Measurements from ENCODE around the gene MTCH1. TPM values are rescaled to one million over a fixed set of nuclear protein-coding genes. Genes with fewer than 3 reads are reported as not detected.
A peak's percentile ranks its signal among the peaks of the same experiment; 100 is the strongest.

Gene MTCH1
- total RNA-seq, 3 donors from 2014 or later, result 187 to 229 (median 215) TPM

- Histone ChIP-seq H3K36me3 (no peaks in the 10 kb centered on the region), H3K4me3 (peak overlapping the region; percentile 33 to 39 (median 39)), H3K9me3 (no peaks in the 10 kb centered on the region), H3K27me3 (no peaks in the 10 kb centered on the region), H3K27ac (no peak overlapping the region), H3K4me1 (no peaks in the 10 kb centered on the region)
- intact Hi-C loops (cut with DNase I; ENCODE audit: low total_unique reads), result no loop called here
- no peak for DNase-seq (ENCODE audit: low spot score in 2 of 2)
- TF ChIP-seq POLR2A (IDR thresholded peaks at IDR 0.05) (no peak), CTCF (IDR thresholded peaks at IDR 0.05) (no peak), POLR2AphosphoS5 (IDR thresholded peaks at IDR 0.05) (no peak)
These were observed 20.9 kb upstream of the MTCH1 start for GRCh38 chr6:37006793-37007339.

GRCh38 chr6:37005827-37006567 lies 20.0 kb upstream of the MTCH1 start:
- no peak overlapping the region for H3K27ac ChIP-seq

GRCh38 chr6:37005061-37005810 lies 19.2 kb upstream of the MTCH1 start, which contains the start of gene FGD2:
Gene FGD2, plus strand, starts transcription at chr6:37005655. Its CDS starts 163 bp downstream, at chr6:37005818.
- DNase-seq (ENCODE audit: low spot score in 2 of 2), result no peak
- Histone ChIP-seq H3K4me3 (peak within 1 kb of the TSS; percentile 33 to 41 (median 39)), H3K27me3 (no peaks in the 10 kb centered on the region), H3K36me3 (no peaks in the 10 kb centered on the region), H3K9me3 (no peaks in the 10 kb centered on the region), H3K27ac (no peak within 1 kb of the TSS), H3K4me1 (no peaks in the 10 kb centered on the region)
- intact Hi-C loops (cut with DNase I; ENCODE audit: low total_unique reads), result no loop called here
- TF ChIP-seq CTCF (IDR thresholded peaks at IDR 0.05), result no peak
- TF ChIP-seq POLR2AphosphoS5 (IDR thresholded peaks at IDR 0.05), result no peak
- no peak for TF ChIP-seq POLR2A (IDR thresholded peaks at IDR 0.05)

More at GRCh38 chr6:37005827-37006567, 20.0 kb upstream of the MTCH1 start:
- TF ChIP-seq CTCF (IDR thresholded peaks at IDR 0.05) (no peak), POLR2A (IDR thresholded peaks at IDR 0.05) (no peak), POLR2AphosphoS5 (IDR thresholded peaks at IDR 0.05) (no peak)
- no peaks in the 10 kb centered on the region for H3K4me1 ChIP-seq
- no peaks in the 10 kb centered on the region for H3K36me3 ChIP-seq
- no peaks in the 10 kb centered on the region for H3K27me3 ChIP-seq
- H3K4me3 ChIP-seq, result peak overlapping the region; percentile 33 to 41 (median 39)
- DNase-seq (ENCODE audit: low spot score in 2 of 2), result no peak
- intact Hi-C loops (cut with DNase I; ENCODE audit: low total_unique reads), result no loop called here
- H3K9me3 ChIP-seq, result no peaks in the 10 kb centered on the region

- H3K36me3 ChIP-seq, result no peaks in the 10 kb centered on the region
- H3K9me3 ChIP-seq, result no peaks in the 10 kb centered on the region
- H3K4me1 ChIP-seq, result no peaks in the 10 kb centered on the region
- no peak overlapping the region for H3K4me3 ChIP-seq
- DNase-seq (ENCODE audit: low spot score in 2 of 2), result no peak
- no peaks in the 10 kb centered on the region for H3K27me3 ChIP-seq
- no peak overlapping the region for H3K27ac ChIP-seq
- no peak for TF ChIP-seq POLR2A (IDR thresholded peaks at IDR 0.05)
- TF ChIP-seq CTCF (IDR thresholded peaks at IDR 0.05), result no peak
- TF ChIP-seq POLR2AphosphoS5 (IDR thresholded peaks at IDR 0.05), result no peak
- intact Hi-C loops (cut with DNase I; ENCODE audit: low total_unique reads), result no loop called here
These were observed 18.3 kb upstream of the MTCH1 start for GRCh38 chr6:37004044-37004980.
